CD8-positive, alpha-beta memory T cell (primary cell): ENCODE measurements around the gene TNFSF15. TPM values are rescaled to one million over a fixed set of nuclear protein-coding genes. Genes with fewer than 3 reads are reported as not detected.

ENCODE experiments used
- CTCF ChIA-PET: fragments of 350-600 bp; sonication (Branson Sonifier 250); formaldehyde crosslinking; loops from one replicate; lab custom pipeline; 2021; ENCODE audit warnings: antibody characterized with exemption; lab: Charles Lee
- POLR2A ChIA-PET: fragments of 350-600 bp; sonication (Branson Sonifier 250); formaldehyde crosslinking; loops from one replicate; lab custom pipeline; 2021; ENCODE audit warnings: antibody characterized with exemption; lab: Charles Lee
- DNase-seq, 5 donors: peaks; one replicate each; pipeline versions ENCODE4 v3.0.0 to v3.0.0-alpha.2; 2020 to 2022; ENCODE audit warnings: mixed read lengths in 1 of 5
- H3K27ac ChIP-seq: one replicate; pipeline ENCODE4 v1.7.0; 2013; ENCODE audit warnings: low read depth, mild to moderate bottlenecking, low read length, moderate library complexity
- H3K27me3 ChIP-seq: 2 replicates; pipeline ENCODE4 v1.7.0; 2013; ENCODE audit warnings: low read length, mild to moderate bottlenecking; ENCODE audit not compliant: insufficient read depth, poor library complexity, severe bottlenecking
- H3K36me3 ChIP-seq: 2 replicates; pipeline ENCODE4 v1.7.0; 2013; ENCODE audit warnings: mild to moderate bottlenecking, low read length, moderate library complexity; ENCODE audit not compliant: insufficient read depth
- H3K4me1 ChIP-seq: 2 replicates; pipeline ENCODE4 v1.7.0; 2013; ENCODE audit warnings: mild to moderate bottlenecking, low read length, moderate library complexity; ENCODE audit not compliant: insufficient read depth
- H3K4me3 ChIP-seq: 2 replicates; pipeline ENCODE4 v1.7.0; 2013; ENCODE audit warnings: mild to moderate bottlenecking, low read length
- H3K9me3 ChIP-seq: 2 replicates; pipeline ENCODE4 v1.7.0; 2013; ENCODE audit warnings: mild to moderate bottlenecking, low read length
- H3K27ac Mint-ChIP-seq, 8 donors: one replicate each; pipeline ENCODE4 v1.8.0; 2020 to 2021; ENCODE audit warnings: mixed read lengths in 8 of 8, mild to moderate bottlenecking in 6 of 8, inconsistent platforms in 3 of 8, moderate library complexity in 3 of 8
- H3K27me3 Mint-ChIP-seq, 2 donors: one replicate each; pipeline ENCODE4 v1.8.0; 2020 to 2021; ENCODE audit warnings: mixed read lengths in 2 of 2, mild to moderate bottlenecking in 1 of 2, moderate library complexity in 1 of 2
- H3K36me3 Mint-ChIP-seq, 3 donors: one replicate each; pipeline ENCODE4 v1.8.0; 2020 to 2021; ENCODE audit warnings: mixed read lengths in 3 of 3, inconsistent platforms in 1 of 3, mild to moderate bottlenecking in 1 of 3
- H3K4me1 Mint-ChIP-seq, 3 donors: one replicate each; pipeline ENCODE4 v1.8.0; 2020 to 2021; ENCODE audit warnings: mixed read lengths in 3 of 3, inconsistent platforms in 1 of 3, mild to moderate bottlenecking in 1 of 3
- H3K4me3 Mint-ChIP-seq, 7 donors: one replicate each; pipeline ENCODE4 v1.8.0; 2020 to 2021; ENCODE audit warnings: mixed read lengths in 7 of 7, mild to moderate bottlenecking in 6 of 7, moderate library complexity in 4 of 7, inconsistent platforms in 2 of 7
- H3K9me3 Mint-ChIP-seq, 5 donors: one replicate each; pipeline ENCODE4 v1.8.0; 2020 to 2022; ENCODE audit warnings: mixed read lengths in 5 of 5, mild to moderate bottlenecking in 3 of 5, moderate library complexity in 2 of 5, inconsistent platforms in 1 of 5
- polyA plus RNA-seq: library from polyadenylated mRNA; unstranded; fragments of 300-500 nt; fragmentation: Illumina TruSeq; gene quantifications from one replicate; pipeline ENCODE4 v1.2.3, GENCODE V29; 2021
- total RNA-seq, 2 experiments: library from RNA; stranded (reverse); gene quantifications; one replicate each; pipeline ENCODE4 v1.2.3, GENCODE V29; 2021

Gene TNFSF15
- total RNA-seq, result under 1 TPM; 0.15 to 0.20 TPM
- not detected for polyA plus RNA-seq

- Mint-ChIP-seq H3K36me3 (no peaks in the 10 kb centered on the region), H3K4me1 (peaks cover 25 to 27% (median 26%) of the 10 kb centered on the region in 3 donors), H3K4me3 (peak within 1 kb of the TSS in 6 of 7 donors; percentile 11 to 72 (median 58)), H3K27me3 (peaks cover 0 to 4% of the 10 kb centered on the region in 2 donors), H3K9me3 (no peaks in the 10 kb centered on the region), H3K27ac (peak within 1 kb of the TSS in 5 of 8 donors; percentile 30 to 70 (median 46))
- Histone ChIP-seq H3K4me3 (no peak within 1 kb of the TSS), H3K27ac (no peak within 1 kb of the TSS), H3K9me3 (no peaks in the 10 kb centered on the region), H3K36me3 (no peaks in the 10 kb centered on the region), H3K27me3 (no peaks in the 10 kb centered on the region), H3K4me1 (peaks cover 19% of the 10 kb centered on the region)
- CTCF ChIA-PET, result no interaction called here
- DNase-seq, result no peak
- POLR2A ChIA-PET, result interaction anchor here (0.6 kb wide), 1 partner anchor 92 kb away, joined by 3 read pairs; no protein-coding TSS in a partner anchor
These were observed at the start of gene TNFSF15 for GRCh38 chr9:114805670-114806525. TNFSF15 (minus strand) TSS chr9:114806039; CDS start chr9:114806012, 27 bp downstream.

GRCh38 chr9:114855488-114855887 lies 49.6 kb upstream of the TNFSF15 start:
- Mint-ChIP-seq H3K9me3 (no peaks in the 10 kb centered on the region), H3K36me3 (peaks cover 0 to 8% (median 0%) of the 10 kb centered on the region in 3 donors), H3K4me1 (peaks cover 6 to 11% (median 9%) of the 10 kb centered on the region in 3 donors), H3K4me3 (no peak overlapping the region), H3K27me3 (no peaks in the 10 kb centered on the region), H3K27ac (no peak overlapping the region)
- POLR2A ChIA-PET, result no interaction called here
- Histone ChIP-seq H3K27me3 (no peaks in the 10 kb centered on the region), H3K4me3 (no peak overlapping the region), H3K36me3 (no peaks in the 10 kb centered on the region), H3K9me3 (no peaks in the 10 kb centered on the region), H3K27ac (no peak overlapping the region), H3K4me1 (no peaks in the 10 kb centered on the region)
- CTCF ChIA-PET, result no interaction called here
- DNase-seq, result no peak

GRCh38 chr9:114854736-114855355 lies 49.0 kb upstream of the TNFSF15 start:
- Mint-ChIP-seq H3K4me1 (peaks cover 6 to 11% (median 9%) of the 10 kb centered on the region in 3 donors), H3K4me3 (no peak overlapping the region), H3K27me3 (no peaks in the 10 kb centered on the region), H3K9me3 (no peaks in the 10 kb centered on the region), H3K27ac (no peak overlapping the region), H3K36me3 (peaks cover 0 to 8% (median 0%) of the 10 kb centered on the region in 3 donors)
- no peaks in the 10 kb centered on the region for H3K4me1 ChIP-seq
- H3K27ac ChIP-seq, result no peak overlapping the region
- H3K4me3 ChIP-seq, result no peak overlapping the region
- ChIA-PET POLR2A (interaction anchor here (0.6 kb wide), 1 partner anchor 40 kb away, joined by 3 read pairs; no protein-coding TSS in a partner anchor), CTCF (no interaction called here)
- no peak for DNase-seq
- no peaks in the 10 kb centered on the region for H3K36me3 ChIP-seq
- H3K27me3 ChIP-seq, result no peaks in the 10 kb centered on the region
- no peaks in the 10 kb centered on the region for H3K9me3 ChIP-seq

- ChIA-PET POLR2A (no interaction called here), CTCF (no interaction called here)
- Mint-ChIP-seq H3K9me3 (no peaks in the 10 kb centered on the region), H3K27me3 (no peaks in the 10 kb centered on the region), H3K36me3 (no peaks in the 10 kb centered on the region), H3K27ac (peak overlapping the region in 2 of 8 donors; percentile 39 to 42), H3K4me1 (peaks cover 6 to 11% (median 9%) of the 10 kb centered on the region in 3 donors), H3K4me3 (no peak overlapping the region)
- Histone ChIP-seq H3K4me1 (no peaks in the 10 kb centered on the region), H3K27me3 (no peaks in the 10 kb centered on the region), H3K4me3 (no peak overlapping the region), H3K27ac (no peak overlapping the region), H3K36me3 (no peaks in the 10 kb centered on the region), H3K9me3 (no peaks in the 10 kb centered on the region)
- no peak for DNase-seq
These were observed 47.4 kb upstream of the TNFSF15 start for GRCh38 chr9:114853071-114853855.

GRCh38 chr9:114852050-114852594 lies 46.3 kb upstream of the TNFSF15 start:
- no peaks in the 10 kb centered on the region for H3K27me3 ChIP-seq
- no peak for DNase-seq
- H3K36me3 ChIP-seq, result no peaks in the 10 kb centered on the region
- CTCF ChIA-PET, result no interaction called here
- Mint-ChIP-seq H3K4me1 (peaks cover 12 to 19% (median 16%) of the 10 kb centered on the region in 3 donors), H3K36me3 (no peaks in the 10 kb centered on the region), H3K9me3 (no peaks in the 10 kb centered on the region), H3K27ac (no peak overlapping the region), H3K4me3 (no peak overlapping the region), H3K27me3 (no peaks in the 10 kb centered on the region)
- H3K9me3 ChIP-seq, result no peaks in the 10 kb centered on the region
- no peak overlapping the region for H3K4me3 ChIP-seq
- no peak overlapping the region for H3K27ac ChIP-seq
- H3K4me1 ChIP-seq, result no peaks in the 10 kb centered on the region
- POLR2A ChIA-PET, result no interaction called here

- no peak overlapping the region for H3K4me3 ChIP-seq
- H3K4me1 Mint-ChIP-seq, result peaks cover 12 to 19% (median 16%) of the 10 kb centered on the region in 3 donors
- no peaks in the 10 kb centered on the region for H3K27me3 ChIP-seq
- ChIA-PET POLR2A (no interaction called here), CTCF (no interaction called here)
- no peak overlapping the region for H3K27ac ChIP-seq
- H3K36me3 ChIP-seq, result no peaks in the 10 kb centered on the region
- H3K9me3 ChIP-seq, result no peaks in the 10 kb centered on the region
- no peaks in the 10 kb centered on the region for H3K27me3 Mint-ChIP-seq
- peak overlapping the region in 2 of 8 donors; percentile 10 to 11 for H3K27ac Mint-ChIP-seq
- no peak overlapping the region for H3K4me3 Mint-ChIP-seq
- H3K9me3 Mint-ChIP-seq, result no peaks in the 10 kb centered on the region
- no peak for DNase-seq
- H3K4me1 ChIP-seq, result no peaks in the 10 kb centered on the region
- no peaks in the 10 kb centered on the region for H3K36me3 Mint-ChIP-seq
These were observed 45.5 kb upstream of the TNFSF15 start for GRCh38 chr9:114851306-114851705.

- Mint-ChIP-seq H3K9me3 (no peaks in the 10 kb centered on the region), H3K36me3 (no peaks in the 10 kb centered on the region), H3K4me1 (peaks cover 12 to 19% (median 16%) of the 10 kb centered on the region in 3 donors), H3K27ac (no peak overlapping the region), H3K27me3 (no peaks in the 10 kb centered on the region), H3K4me3 (no peak overlapping the region)
- Histone ChIP-seq H3K27me3 (no peaks in the 10 kb centered on the region), H3K4me1 (no peaks in the 10 kb centered on the region), H3K4me3 (no peak overlapping the region), H3K27ac (no peak overlapping the region), H3K9me3 (no peaks in the 10 kb centered on the region), H3K36me3 (no peaks in the 10 kb centered on the region)
- ChIA-PET POLR2A (no interaction called here), CTCF (no interaction called here)
- DNase-seq, result no peak
These were observed 45.0 kb upstream of the TNFSF15 start for GRCh38 chr9:114850871-114851270.
